GM21390 (cell line): ENCODE data around the gene LRRFIP1.
"Not testable (repeated sequence)": the region's sequence is repeated elsewhere in the genome, so short reads cannot be mapped to it uniquely, and the experiment has no call there.

ENCODE experiments used
- ATAC-seq: cut with Tn5 transposase; IDR thresholded peaks from one replicate; pipeline ENCODE4 v1.9.1; 2021; ENCODE audit not compliant: unreplicated experiment

Gene LRRFIP1

GRCh38 chr2:237765122-237765521 lies 137.7 kb downstream of the LRRFIP1 start:
- ATAC-seq = not testable (repeated sequence)

- no peak for ATAC-seq
These were observed 138.5 kb downstream of the LRRFIP1 start for GRCh38 chr2:237765875-237766274.

GRCh38 chr2:237766340-237766739 lies 139.0 kb downstream of the LRRFIP1 start:
- no peak for ATAC-seq

- no peak for ATAC-seq
These were observed 145.1 kb downstream of the LRRFIP1 start for GRCh38 chr2:237772513-237772912.

- ATAC-seq = no peak
These were observed 146.4 kb downstream of the LRRFIP1 start for GRCh38 chr2:237773826-237774225.

- no peak for ATAC-seq
These were observed 147.6 kb downstream of the LRRFIP1 start for GRCh38 chr2:237774811-237775553.

- ATAC-seq = no peak
These were observed 152.1 kb downstream of the LRRFIP1 start for GRCh38 chr2:237779521-237779920.

- ATAC-seq = no peak
These were observed 154.8 kb downstream of the LRRFIP1 start for GRCh38 chr2:237782181-237782580.

GRCh38 chr2:237783678-237784077 lies 156.3 kb downstream of the LRRFIP1 start:
- ATAC-seq = not testable (repeated sequence)

GRCh38 chr2:237786936-237787335 lies 159.5 kb downstream of the LRRFIP1 start:
- no peak for ATAC-seq

GRCh38 chr2:237790353-237790752 lies 163.0 kb downstream of the LRRFIP1 start:
- ATAC-seq = no peak

GRCh38 chr2:237791977-237792727 lies 164.8 kb downstream of the LRRFIP1 start:
- no peak for ATAC-seq

- ATAC-seq = no peak
These were observed 169.9 kb downstream of the LRRFIP1 start for GRCh38 chr2:237797253-237797652.

- ATAC-seq = no peak
These were observed 171.1 kb downstream of the LRRFIP1 start, which contains the start of gene RBM44 for GRCh38 chr2:237798236-237799059. Gene RBM44, plus strand, starts transcription at chr2:237798779. Its CDS starts 14,831 bp downstream, at chr2:237813610.

- no peak for ATAC-seq
These were observed 171.7 kb downstream of the LRRFIP1 start for GRCh38 chr2:237799060-237799428.

- ATAC-seq = no peak
These were observed 174.1 kb downstream of the LRRFIP1 start for GRCh38 chr2:237801466-237801865.

- no peak for ATAC-seq
These were observed 178.9 kb downstream of the LRRFIP1 start for GRCh38 chr2:237806334-237806733.

- ATAC-seq = no peak
These were observed 188.2 kb downstream of the LRRFIP1 start for GRCh38 chr2:237815637-237816036.

- ATAC-seq = no peak
These were observed 189.1 kb downstream of the LRRFIP1 start for GRCh38 chr2:237816531-237816930.

- ATAC-seq = no peak
These were observed 190.7 kb downstream of the LRRFIP1 start for GRCh38 chr2:237818066-237818473.

- ATAC-seq = no peak
These were observed 191.8 kb downstream of the LRRFIP1 start for GRCh38 chr2:237819231-237819630.
